Keratinocyte (primary cell): ENCODE results near the gene LSM3. TPM values are rescaled to one million over a fixed set of nuclear protein-coding genes. Genes with fewer than 3 reads are reported as not detected.

Experiments used
- DNase-seq: peaks from one replicate; pipeline ENCODE4 v3.0.0-alpha.2; 2011; ENCODE audit warnings: low read depth, missing footprints, low spot score
- FAIRE-seq: peaks from 2 replicates; lab custom pipeline; 2011; peaks lifted over from hg19 to GRCh38; lab: Jason Lieb, UNC
- H2AFZ ChIP-seq: 2 replicates; pipeline ENCODE4 v1.6.0; 2012; ENCODE audit warnings: low read length, control low read depth, inconsistent platforms; ENCODE audit not compliant: control insufficient read depth
- H3K27ac ChIP-seq: 2 replicates; pipeline ENCODE4 v1.5.1; 2011; ENCODE audit warnings: low read length; ENCODE audit not compliant: control insufficient read depth, insufficient read depth
- H3K27me3 ChIP-seq: 3 replicates; pipeline ENCODE4 v1.6.0; 2011; ENCODE audit warnings: low read length; ENCODE audit not compliant: control insufficient read depth, insufficient read depth; ENCODE audit errors: extremely low read depth
- H3K36me3 ChIP-seq, 2 experiments: 2 replicates in 1 of 2; 3 replicates in 1 of 2; pipeline ENCODE4 v1.5.1; 2011; ENCODE audit warnings: low read length in 2 of 2, mild to moderate bottlenecking in 1 of 2; ENCODE audit not compliant: control insufficient read depth in 2 of 2, insufficient read depth in 2 of 2; ENCODE audit errors: extremely low read depth in 1 of 2
- H3K4me1 ChIP-seq: 3 replicates; pipeline ENCODE4 v1.5.1; 2011; ENCODE audit warnings: low read length; ENCODE audit not compliant: control insufficient read depth, insufficient read depth; ENCODE audit errors: extremely low read depth
- H3K4me2 ChIP-seq: 3 replicates; pipeline ENCODE4 v1.6.0; 2011; ENCODE audit warnings: low read depth, low read length; ENCODE audit not compliant: control insufficient read depth, insufficient read depth; ENCODE audit errors: extremely low read depth
- H3K4me3 ChIP-seq, 3 experiments: fragments of 200-600 bp in 1 of 3; sonication (generic) in 1 of 3; 2 replicates in 2 of 3; 3 replicates in 1 of 3; pipeline ENCODE4 v1.5.1; 2011 to 2016; ENCODE audit warnings: low read length in 3 of 3, mild to moderate bottlenecking in 3 of 3, control low read depth in 2 of 3, inconsistent platforms in 1 of 3, low read depth in 1 of 3, mixed read lengths in 1 of 3, mixed run types in 1 of 3, moderate library complexity in 1 of 3; ENCODE audit not compliant: control insufficient read depth in 2 of 3, insufficient read depth in 2 of 3; ENCODE audit errors: extremely low read depth in 1 of 3
- H3K79me2 ChIP-seq: 2 replicates; pipeline ENCODE4 v1.6.0; 2012; ENCODE audit warnings: low read length; ENCODE audit not compliant: control insufficient read depth, insufficient read depth
- H3K9ac ChIP-seq: 3 replicates; pipeline ENCODE4 v1.6.0; 2011; ENCODE audit warnings: low read length; ENCODE audit not compliant: control insufficient read depth, insufficient read depth; ENCODE audit errors: extremely low read depth
- H3K9me1 ChIP-seq: 3 replicates; pipeline ENCODE4 v1.6.0; 2011; ENCODE audit warnings: low read length; ENCODE audit not compliant: control insufficient read depth, insufficient read depth; ENCODE audit errors: extremely low read depth
- H3K9me3 ChIP-seq: 2 replicates; pipeline ENCODE4 v1.5.1; 2012; ENCODE audit warnings: low read depth, low read length; ENCODE audit not compliant: control insufficient read depth
- H4K20me1 ChIP-seq: 3 replicates; pipeline ENCODE4 v1.6.0; 2011; ENCODE audit warnings: low read length; ENCODE audit not compliant: control insufficient read depth, insufficient read depth; ENCODE audit errors: extremely low read depth
- CTCF ChIP-seq, 3 experiments: IDR thresholded peaks in 1 of 3; conservative IDR thresholded peaks in 1 of 3; optimal IDR thresholded peaks in 1 of 3; 2 replicates in 2 of 3; 3 replicates in 1 of 3; pipeline versions ENCODE3 to v1.5.1; 2011; ENCODE audit warnings: low read length in 3 of 3, mild to moderate bottlenecking in 3 of 3, moderate library complexity in 2 of 3, control low read depth in 1 of 3, inconsistent platforms in 1 of 3; ENCODE audit not compliant: insufficient read depth in 2 of 3; ENCODE audit errors: extremely low read depth in 1 of 3
- EZH2 ChIP-seq: IDR thresholded peaks from one replicate; pipeline ENCODE4 v1.6.1; 2012; ENCODE audit warnings: inconsistent platforms, mild to moderate bottlenecking, low read length, moderate library complexity
- dilution Hi-C: fragments of 300-500 bp; cut with MboI; formaldehyde crosslinking; loops from one replicate; pipeline ENCODE4 v1.7.0; 2020; ENCODE audit warnings: low sequenced_read_pairs; ENCODE audit not compliant: extremely low pct_ligation_motif_present
- polyA plus RNA-seq, 5 experiments: library from polyadenylated mRNA; depleted of rRNA in 3 of 5; stranded (reverse) in 3 of 5; stranded (forward) in 1 of 5; unstranded in 1 of 5; fragments of >200 nt; gene quantifications; 1 replicate in 1 of 5; 2 replicates in 3 of 5; 3 replicates in 1 of 5; pipeline versions ENCODE4 v1.2.1 to v1.2.3, GENCODE V29; 2011 to 2012; ENCODE audit warnings: missing spikeins in 2 of 5, low read depth in 1 of 5, low replicate concordance in 1 of 5

Gene LSM3
- polyA plus RNA-seq, 1 donor (not counting 4 experiments of a cell fraction or from before 2014, with no cell fraction given) = 26.1 TPM

- Histone ChIP-seq H3K27me3 (no peaks in the 10 kb centered on the region), H4K20me1 (no peaks in the 10 kb centered on the region), H3K4me2 (no peak overlapping the region), H3K9ac (no peak overlapping the region), H3K27ac (no peak overlapping the region), H3K79me2 (no peaks in the 10 kb centered on the region), H2AFZ (no peak overlapping the region), H3K9me3 (no peaks in the 10 kb centered on the region), H3K4me3 (no peak overlapping the region), H3K4me1 (peaks cover 31% of the 10 kb centered on the region), H3K36me3 (no peaks in the 10 kb centered on the region), H3K9me1 (no peaks in the 10 kb centered on the region)
- no peak for DNase-seq
- FAIRE-seq = no peak
- dilution Hi-C loops = no loop called here
- TF ChIP-seq CTCF (optimal IDR thresholded peaks at IDR 0.05 in 1 of 3, IDR thresholded peaks at IDR 0.05 in 1 of 3, conservative IDR thresholded peaks at IDR 0.05 in 1 of 3; ENCODE audit: extremely low read depth in 1 of 3, insufficient read depth in 2 of 3, low read length in 3 of 3) (no peak), EZH2 (no peak)
These were observed 52.1 kb downstream of the LSM3 start for GRCh38 chr3:14230729-14231128.

GRCh38 chr3:14231145-14231990 is 52.8 kb downstream of the LSM3 start:
- Histone ChIP-seq H3K9ac (no peak overlapping the region), H3K9me3 (no peaks in the 10 kb centered on the region), H3K79me2 (no peaks in the 10 kb centered on the region), H3K36me3 (no peaks in the 10 kb centered on the region), H3K4me2 (no peak overlapping the region), H3K4me3 (no peak overlapping the region), H3K27me3 (no peaks in the 10 kb centered on the region), H4K20me1 (no peaks in the 10 kb centered on the region), H3K27ac (no peak overlapping the region), H3K9me1 (no peaks in the 10 kb centered on the region), H3K4me1 (peaks cover 34% of the 10 kb centered on the region), H2AFZ (no peak overlapping the region)
- no peak for FAIRE-seq
- DNase-seq = no peak
- TF ChIP-seq EZH2 (no peak), CTCF (optimal IDR thresholded peaks at IDR 0.05 in 1 of 3, IDR thresholded peaks at IDR 0.05 in 1 of 3, conservative IDR thresholded peaks at IDR 0.05 in 1 of 3; ENCODE audit: extremely low read depth in 1 of 3, insufficient read depth in 2 of 3, low read length in 3 of 3) (no peak)
- dilution Hi-C loops = no loop called here
